Panc1 (cell line): ENCODE results near the gene MAP7D3.

Experiments used
- CTCF ChIP-seq: fragments of 450-650 bp; IDR thresholded peaks from 2 replicates; pipeline ENCODE4 v1.5.1; 2017; ENCODE audit warnings: mild to moderate bottlenecking
- POLR2AphosphoS5 ChIP-seq: IDR thresholded peaks from 2 replicates; pipeline ENCODE4 v1.6.1; 2012; ENCODE audit warnings: mild to moderate bottlenecking, low read depth, low read length, moderate library complexity
- SIN3A ChIP-seq: IDR thresholded peaks from 2 replicates; pipeline ENCODE4 v1.6.1; 2012; ENCODE audit warnings: low read depth, mild to moderate bottlenecking, low read length, moderate library complexity, borderline replicate concordance; ENCODE audit not compliant: insufficient read depth

GRCh38 chrX:136200466-136200865 is 50.7 kb downstream of the MAP7D3 start:
- TF ChIP-seq CTCF (peak; percentile 70), SIN3A (no peak), POLR2AphosphoS5 (no peak)
